ENCODE measurements around the gene FAM53B. TPM values are rescaled to one million over a fixed set of nuclear protein-coding genes. Genes with fewer than 3 reads are reported as not detected.

The FAM53B gene
- total and polyA plus RNA-seq, 4 donors = 21.8 to 31.2 (median 29.7) TPM

DNA sequence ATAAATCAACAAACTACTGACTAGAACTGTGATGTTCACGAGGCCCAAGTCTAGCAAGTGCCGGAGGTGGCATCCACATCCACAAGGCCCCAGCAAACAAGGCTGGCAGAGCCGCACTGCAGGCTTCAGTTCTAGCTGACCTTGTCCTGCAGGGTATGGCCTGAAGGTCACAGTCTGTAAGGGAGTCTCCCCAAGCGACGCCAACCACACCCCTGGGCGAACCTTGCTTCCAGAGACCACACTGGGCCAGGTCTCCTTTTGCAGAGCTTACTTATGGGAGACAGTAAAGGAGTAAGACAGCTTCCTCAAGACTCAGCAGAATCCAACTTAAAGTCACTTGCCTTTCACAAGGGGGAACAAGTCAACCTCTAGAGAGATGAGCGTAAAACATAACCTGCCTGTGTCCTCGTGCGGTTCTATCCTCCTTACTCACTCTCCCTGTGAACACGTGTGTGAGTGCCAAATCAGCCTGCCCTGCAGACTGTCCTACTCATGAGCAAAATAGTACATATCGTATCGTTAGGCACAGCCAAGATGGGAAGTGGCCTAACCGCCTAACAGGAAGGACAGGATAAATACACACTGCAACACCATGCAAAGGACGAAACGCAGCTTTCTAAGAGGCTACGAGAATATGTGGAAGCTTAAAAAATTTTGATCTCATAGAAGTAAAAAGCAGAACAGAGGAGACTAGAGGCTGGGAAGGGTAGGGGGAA is 22.7 kb downstream of the FAM53B start:
- WGBS (ENCODE audit: insufficient coverage) = 80% methylated on average over 14 of the region's 16 CpGs
- Histone ChIP-seq H3K27ac (ENCODE audit: low read depth, low read length) (peak overlapping the region; percentile 38), H3K36me3 (ENCODE audit: control insufficient read depth, insufficient read depth, low read length) (peaks cover 6% of the 10 kb centered on the region), H3K4me1 (ENCODE audit: control insufficient read depth, insufficient read depth, low read length) (peaks cover 75% of the 10 kb centered on the region), H3K9me3 (ENCODE audit: control insufficient read depth, insufficient read depth, low read length) (no peaks in the 10 kb centered on the region), H3K27me3 (ENCODE audit: control insufficient read depth, insufficient read depth, low read length) (no peaks in the 10 kb centered on the region), H3K4me3 (ENCODE audit: low read depth, low read length) (no peak overlapping the region)
- no peak for DNase-seq (ENCODE audit: low read depth in 4 of 6, low spot score in 6 of 6)

DNA sequence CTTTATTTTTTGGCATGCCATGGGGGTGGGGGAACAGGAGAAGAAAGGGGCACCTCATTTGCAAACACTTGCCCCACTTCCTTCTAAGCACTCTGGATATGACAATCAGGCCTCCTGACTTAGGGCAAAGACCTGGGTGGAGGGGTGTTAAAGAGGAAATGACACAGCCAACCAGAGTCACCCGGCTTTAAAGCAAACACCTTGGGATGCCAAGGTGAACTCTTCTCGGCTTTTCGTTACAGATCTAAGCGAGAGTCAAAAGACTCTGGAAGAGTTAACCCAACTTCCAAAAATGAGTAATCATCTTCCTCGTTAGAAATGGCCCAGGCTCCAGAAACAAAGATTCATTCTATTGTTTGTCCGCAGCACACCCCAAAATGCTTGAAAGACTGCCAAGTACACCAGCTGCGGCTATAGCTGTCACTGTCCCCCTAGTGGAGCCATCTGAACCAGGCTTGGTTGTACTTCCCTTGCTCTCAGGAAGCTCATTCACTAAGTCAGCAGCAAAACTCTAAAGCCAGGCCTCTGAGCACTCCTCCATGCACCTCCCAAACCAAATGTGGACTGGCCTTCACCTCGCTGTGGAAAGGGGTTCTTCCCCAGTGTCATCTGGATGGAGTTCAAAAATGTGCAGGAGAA is 24.8 kb downstream of the FAM53B start:
- peak overlapping the region; percentile 57 for H3K27ac ChIP-seq (ENCODE audit: low read depth, low read length)
- no peak overlapping the region for H3K4me3 ChIP-seq (ENCODE audit: low read depth, low read length)
- peak in 2 of 6 donors; percentile 88 for DNase-seq (ENCODE audit: low read depth in 4 of 6, low spot score in 6 of 6)
- H3K27me3 ChIP-seq (ENCODE audit: control insufficient read depth, insufficient read depth, low read length) = no peaks in the 10 kb centered on the region
- WGBS (ENCODE audit: insufficient coverage) = 39% methylated on average over 7 of the region's 8 CpGs
- H3K4me1 ChIP-seq (ENCODE audit: control insufficient read depth, insufficient read depth, low read length) = peaks cover 66% of the 10 kb centered on the region
- peaks cover 6% of the 10 kb centered on the region for H3K36me3 ChIP-seq (ENCODE audit: control insufficient read depth, insufficient read depth, low read length)
- H3K9me3 ChIP-seq (ENCODE audit: control insufficient read depth, insufficient read depth, low read length) = no peaks in the 10 kb centered on the region

- Histone ChIP-seq H3K4me3 (ENCODE audit: low read depth, low read length) (no peak overlapping the region), H3K36me3 (ENCODE audit: control insufficient read depth, insufficient read depth, low read length) (no peaks in the 10 kb centered on the region), H3K4me1 (ENCODE audit: control insufficient read depth, insufficient read depth, low read length) (peaks cover 60% of the 10 kb centered on the region), H3K9me3 (ENCODE audit: control insufficient read depth, insufficient read depth, low read length) (no peaks in the 10 kb centered on the region), H3K27me3 (ENCODE audit: control insufficient read depth, insufficient read depth, low read length) (no peaks in the 10 kb centered on the region), H3K27ac (ENCODE audit: low read depth, low read length) (no peak overlapping the region)
- WGBS (ENCODE audit: insufficient coverage) = 58% methylated on average over 11 of the region's 12 CpGs
- peak in 2 of 6 donors; percentile 56 to 66 for DNase-seq (ENCODE audit: low read depth in 4 of 6, low spot score in 6 of 6)
These were observed 26.1 kb downstream of the FAM53B start for GRCh38 chr10:124717911-124718741.

DNA sequence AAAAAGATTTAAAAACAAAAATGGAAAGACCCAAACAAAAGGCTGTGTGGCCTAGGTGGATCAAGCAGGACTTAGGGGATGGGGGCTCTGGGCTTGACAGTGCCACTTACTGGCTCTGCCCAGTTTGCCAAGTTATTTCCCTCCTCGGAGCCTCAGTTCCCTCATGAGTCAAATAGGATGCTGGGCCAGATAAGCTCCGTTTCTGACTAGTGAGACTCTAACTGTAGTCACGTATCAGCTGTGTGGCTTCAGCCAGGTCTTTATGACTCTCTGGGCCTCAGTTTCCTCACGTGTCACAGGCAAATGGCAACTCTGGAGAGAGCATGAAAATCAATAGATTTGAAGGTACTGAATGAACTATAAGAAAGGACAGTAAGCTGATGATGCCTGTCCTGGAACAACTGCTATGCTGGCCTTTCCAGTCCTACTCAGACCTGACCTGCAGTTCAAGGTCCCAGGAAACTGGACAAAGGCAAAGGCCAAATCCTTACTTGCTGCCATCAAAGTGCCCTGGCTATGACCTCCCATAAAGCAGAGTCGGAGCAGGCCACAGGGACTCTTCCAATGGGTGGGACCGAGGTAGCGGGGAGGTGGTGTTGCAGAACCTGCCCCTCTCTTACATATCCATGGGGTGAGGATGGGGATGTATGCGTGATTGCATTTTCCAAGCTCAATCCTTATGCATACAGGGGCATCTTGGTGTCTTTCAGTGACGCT is 27.0 kb downstream of the FAM53B start:
- no peak overlapping the region for H3K27ac ChIP-seq (ENCODE audit: low read depth, low read length)
- H3K4me1 ChIP-seq (ENCODE audit: control insufficient read depth, insufficient read depth, low read length) = peaks cover 62% of the 10 kb centered on the region
- WGBS (ENCODE audit: insufficient coverage) = 84% methylated on average over 6 of the region's 9 CpGs
- no peaks in the 10 kb centered on the region for H3K27me3 ChIP-seq (ENCODE audit: control insufficient read depth, insufficient read depth, low read length)
- H3K36me3 ChIP-seq (ENCODE audit: control insufficient read depth, insufficient read depth, low read length) = peaks cover 3% of the 10 kb centered on the region
- DNase-seq (ENCODE audit: low read depth in 4 of 6, low spot score in 6 of 6) = no peak
- no peak overlapping the region for H3K4me3 ChIP-seq (ENCODE audit: low read depth, low read length)
- no peaks in the 10 kb centered on the region for H3K9me3 ChIP-seq (ENCODE audit: control insufficient read depth, insufficient read depth, low read length)

GRCh38 chr10:124716369-124716768 is 27.8 kb downstream of the FAM53B start:
- H3K36me3 ChIP-seq (ENCODE audit: control insufficient read depth, insufficient read depth, low read length) = peaks cover 3% of the 10 kb centered on the region
- H3K27me3 ChIP-seq (ENCODE audit: control insufficient read depth, insufficient read depth, low read length) = no peaks in the 10 kb centered on the region
- no peak overlapping the region for H3K27ac ChIP-seq (ENCODE audit: low read depth, low read length)
- H3K9me3 ChIP-seq (ENCODE audit: control insufficient read depth, insufficient read depth, low read length) = no peaks in the 10 kb centered on the region
- no peak for DNase-seq (ENCODE audit: low read depth in 4 of 6, low spot score in 6 of 6)
- H3K4me3 ChIP-seq (ENCODE audit: low read depth, low read length) = no peak overlapping the region
- H3K4me1 ChIP-seq (ENCODE audit: control insufficient read depth, insufficient read depth, low read length) = peaks cover 63% of the 10 kb centered on the region
- no CpG with 5 or more reads among the region's 4 CpGs for WGBS (ENCODE audit: insufficient coverage)

DNA sequence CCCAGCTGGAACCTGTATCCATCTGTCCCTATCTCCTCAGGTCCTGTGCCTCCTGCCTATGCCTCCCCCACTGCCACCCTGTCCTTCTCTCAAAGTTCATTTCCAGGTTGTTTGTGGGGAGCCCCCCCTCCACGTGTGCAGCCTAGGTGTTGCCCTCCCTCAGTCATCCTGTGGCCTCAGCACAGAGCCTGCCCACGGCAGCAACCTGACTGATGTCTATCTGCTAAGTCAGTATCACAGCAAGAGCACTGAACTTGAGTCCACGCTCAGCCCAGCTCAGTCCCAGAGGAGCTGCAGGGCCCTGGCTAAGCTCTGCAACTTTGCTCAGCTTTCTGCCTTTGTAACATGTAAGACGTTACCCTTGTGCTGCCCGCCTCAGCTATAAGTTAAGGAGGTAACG is 28.7 kb downstream of the FAM53B start:
- Histone ChIP-seq H3K27me3 (ENCODE audit: control insufficient read depth, insufficient read depth, low read length) (no peaks in the 10 kb centered on the region), H3K4me3 (ENCODE audit: low read depth, low read length) (no peak overlapping the region), H3K4me1 (ENCODE audit: control insufficient read depth, insufficient read depth, low read length) (peaks cover 64% of the 10 kb centered on the region), H3K27ac (ENCODE audit: low read depth, low read length) (no peak overlapping the region), H3K9me3 (ENCODE audit: control insufficient read depth, insufficient read depth, low read length) (no peaks in the 10 kb centered on the region), H3K36me3 (ENCODE audit: control insufficient read depth, insufficient read depth, low read length) (peaks cover 3% of the 10 kb centered on the region)
- no peak for DNase-seq (ENCODE audit: low read depth in 4 of 6, low spot score in 6 of 6)
- 26% methylated on average over 3 of the region's 6 CpGs for WGBS (ENCODE audit: insufficient coverage)

DNA sequence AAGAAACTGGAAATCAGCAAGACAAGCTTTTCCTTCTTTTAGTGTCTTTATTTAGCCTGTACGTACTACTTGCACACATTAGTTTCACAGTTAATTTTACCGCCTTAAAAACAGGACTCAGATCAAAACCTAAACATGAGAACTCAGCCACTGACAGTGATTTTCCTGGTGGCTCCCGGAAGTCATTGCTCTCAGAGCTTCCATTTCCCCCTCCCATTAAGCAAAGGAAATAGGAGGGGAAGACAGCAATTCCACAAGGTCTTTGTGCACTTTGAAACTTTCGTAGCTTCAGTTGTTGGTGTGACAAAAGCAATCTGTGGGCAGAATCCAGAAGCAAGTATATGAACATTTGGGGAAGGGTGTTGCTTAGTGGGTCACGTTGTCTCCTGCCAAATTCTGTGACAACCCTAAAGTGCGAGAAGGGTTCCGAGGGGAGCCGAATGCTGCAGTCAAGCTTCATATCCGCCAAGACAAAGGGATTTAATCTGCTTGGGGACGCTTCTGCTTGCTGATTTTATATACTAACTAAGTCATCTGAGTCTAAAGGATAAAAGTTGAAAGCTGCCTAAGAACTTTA is 30.4 kb downstream of the FAM53B start:
- H3K4me1 ChIP-seq (ENCODE audit: control insufficient read depth, insufficient read depth, low read length) = peaks cover 68% of the 10 kb centered on the region
- H3K9me3 ChIP-seq (ENCODE audit: control insufficient read depth, insufficient read depth, low read length) = no peaks in the 10 kb centered on the region
- DNase-seq (ENCODE audit: low read depth in 4 of 6, low spot score in 6 of 6) = no peak
- no peak overlapping the region for H3K4me3 ChIP-seq (ENCODE audit: low read depth, low read length)
- H3K36me3 ChIP-seq (ENCODE audit: control insufficient read depth, insufficient read depth, low read length) = peaks cover 3% of the 10 kb centered on the region
- H3K27me3 ChIP-seq (ENCODE audit: control insufficient read depth, insufficient read depth, low read length) = no peaks in the 10 kb centered on the region
- no peak overlapping the region for H3K27ac ChIP-seq (ENCODE audit: low read depth, low read length)
- 74% methylated on average over 4 of the region's 10 CpGs for WGBS (ENCODE audit: insufficient coverage)

DNA sequence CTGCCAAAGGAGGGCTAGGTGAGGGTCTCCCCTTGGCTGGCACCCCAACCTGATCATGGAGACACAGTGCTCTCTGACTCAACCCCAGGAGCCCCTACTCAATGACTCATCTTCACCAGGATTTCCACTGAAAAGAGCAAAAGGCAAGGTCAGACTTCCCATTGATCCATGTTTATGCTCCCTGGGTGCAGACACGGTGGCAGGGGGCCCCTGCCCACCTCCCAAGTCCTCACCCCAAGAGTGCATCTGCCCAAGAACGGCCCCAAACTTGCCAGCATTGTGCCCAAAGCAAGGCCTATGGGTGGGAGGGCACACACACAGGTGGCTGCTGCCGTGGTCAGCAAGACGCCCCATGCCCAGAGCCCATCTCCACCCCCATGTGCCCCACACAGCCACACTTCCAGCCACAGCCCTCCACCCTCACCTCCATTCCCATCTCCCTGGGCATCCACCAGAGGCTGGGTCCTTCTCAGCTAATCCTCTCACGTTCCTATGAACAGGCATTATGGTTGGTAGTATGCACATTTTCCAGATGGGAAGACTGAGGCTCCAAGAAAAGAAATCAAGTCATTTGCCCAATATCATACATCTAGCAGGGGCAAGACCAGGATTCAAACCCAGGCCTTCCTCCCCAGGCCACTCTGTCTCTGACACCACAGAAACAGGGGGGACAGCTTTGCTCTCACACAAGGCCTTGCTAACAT is 31.3 kb downstream of the FAM53B start:
- no peak overlapping the region for H3K27ac ChIP-seq (ENCODE audit: low read depth, low read length)

More for the DNA sequence above, 31.3 kb downstream of the FAM53B start:
- no peak overlapping the region for H3K4me3 ChIP-seq (ENCODE audit: low read depth, low read length)
- H3K9me3 ChIP-seq (ENCODE audit: control insufficient read depth, insufficient read depth, low read length) = no peaks in the 10 kb centered on the region
- peaks cover 66% of the 10 kb centered on the region for H3K4me1 ChIP-seq (ENCODE audit: control insufficient read depth, insufficient read depth, low read length)
- H3K27me3 ChIP-seq (ENCODE audit: control insufficient read depth, insufficient read depth, low read length) = no peaks in the 10 kb centered on the region
- DNase-seq (ENCODE audit: low read depth in 4 of 6, low spot score in 6 of 6) = no peak
- 88% methylated on average over 4 of the region's 5 CpGs for WGBS (ENCODE audit: insufficient coverage)
- H3K36me3 ChIP-seq (ENCODE audit: control insufficient read depth, insufficient read depth, low read length) = peaks cover 3% of the 10 kb centered on the region
